ENCODE data around the gene LCN10.

LCN10 gene

GRCh38 chr9:136782452-136782851, 39.7 kb upstream of the LCN10 start:
- Histone ChIP-seq H3K27ac (no peak overlapping the region), H3K9me3 (no peaks in the 10 kb centered on the region), H3K27me3 (peaks cover 0 to 6% of the 10 kb centered on the region in 2 donors), H3K36me3 (no peaks in the 10 kb centered on the region), H3K4me3 (no peak overlapping the region), H3K4me1 (no peaks in the 10 kb centered on the region)
- TF ChIP-seq, protein P1, sequence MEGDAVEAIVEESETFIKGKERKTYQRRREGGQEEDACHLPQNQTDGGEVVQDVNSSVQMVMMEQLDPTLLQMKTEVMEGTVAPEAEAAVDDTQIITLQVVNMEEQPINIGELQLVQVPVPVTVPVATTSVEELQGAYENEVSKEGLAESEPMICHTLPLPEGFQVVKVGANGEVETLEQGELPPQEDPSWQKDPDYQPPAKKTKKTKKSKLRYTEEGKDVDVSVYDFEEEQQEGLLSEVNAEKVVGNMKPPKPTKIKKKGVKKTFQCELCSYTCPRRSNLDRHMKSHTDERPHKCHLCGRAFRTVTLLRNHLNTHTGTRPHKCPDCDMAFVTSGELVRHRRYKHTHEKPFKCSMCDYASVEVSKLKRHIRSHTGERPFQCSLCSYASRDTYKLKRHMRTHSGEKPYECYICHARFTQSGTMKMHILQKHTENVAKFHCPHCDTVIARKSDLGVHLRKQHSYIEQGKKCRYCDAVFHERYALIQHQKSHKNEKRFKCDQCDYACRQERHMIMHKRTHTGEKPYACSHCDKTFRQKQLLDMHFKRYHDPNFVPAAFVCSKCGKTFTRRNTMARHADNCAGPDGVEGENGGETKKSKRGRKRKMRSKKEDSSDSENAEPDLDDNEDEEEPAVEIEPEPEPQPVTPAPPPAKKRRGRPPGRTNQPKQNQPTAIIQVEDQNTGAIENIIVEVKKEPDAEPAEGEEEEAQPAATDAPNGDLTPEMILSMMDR (IDR thresholded peaks at IDR 0.05) = no peak
- DNase-seq = no peak
- intact Hi-C loops (cut with DNase I; ENCODE audit: low total_unique reads) = no loop called here

- Histone ChIP-seq H3K36me3 (no peaks in the 10 kb centered on the region), H3K4me1 (no peaks in the 10 kb centered on the region), H3K4me3 (no peak overlapping the region), H3K27me3 (no peaks in the 10 kb centered on the region), H3K9me3 (no peaks in the 10 kb centered on the region), H3K27ac (no peak overlapping the region)
- intact Hi-C loops (cut with DNase I; ENCODE audit: low total_unique reads) = no loop called here
- TF ChIP-seq, protein P1 (IDR thresholded peaks at IDR 0.05) = no peak
- DNase-seq = no peak
These were observed 37.1 kb upstream of the LCN10 start for GRCh38 chr9:136779808-136780207.

GRCh38 chr9:136777359-136777758, 34.6 kb upstream of the LCN10 start:
- H3K27me3 ChIP-seq = no peaks in the 10 kb centered on the region
- H3K27ac ChIP-seq = no peak overlapping the region
- no peak overlapping the region for H3K4me3 ChIP-seq
- intact Hi-C loops (cut with DNase I; ENCODE audit: low total_unique reads) = no loop called here
- no peaks in the 10 kb centered on the region for H3K4me1 ChIP-seq
- no peaks in the 10 kb centered on the region for H3K36me3 ChIP-seq
- DNase-seq = no peak
- TF ChIP-seq, protein P1 (IDR thresholded peaks at IDR 0.05) = no peak
- peaks cover 0 to 10% (median 0%) of the 10 kb centered on the region in 3 donors for H3K9me3 ChIP-seq

DNA sequence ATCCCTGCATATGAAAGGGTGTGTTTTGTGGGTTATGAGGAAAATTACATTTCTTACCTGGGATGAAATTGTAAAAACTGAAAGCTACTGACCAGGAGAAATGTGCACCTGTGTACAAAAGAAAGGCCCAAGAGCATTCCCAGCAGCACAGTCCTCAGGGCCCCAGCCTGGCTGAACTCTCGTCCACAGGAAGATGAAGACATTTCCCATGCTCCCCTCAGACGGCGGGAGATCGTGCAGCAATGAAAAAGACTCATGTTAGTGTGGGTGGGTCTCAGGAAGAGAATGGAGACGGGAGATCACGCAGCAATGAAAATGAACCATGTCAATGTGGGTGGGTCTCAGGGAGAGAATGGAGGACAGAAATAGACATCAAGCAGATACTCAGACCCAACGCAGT, 34.2 kb upstream of the LCN10 start:
- TF ChIP-seq, protein P1 (IDR thresholded peaks at IDR 0.05) = no peak
- intact Hi-C loops (cut with DNase I; ENCODE audit: low total_unique reads) = no loop called here
- no peak overlapping the region for H3K4me3 ChIP-seq
- no peak overlapping the region for H3K27ac ChIP-seq
- no peak for DNase-seq
- no peaks in the 10 kb centered on the region for H3K4me1 ChIP-seq
- no peaks in the 10 kb centered on the region for H3K36me3 ChIP-seq
- H3K27me3 ChIP-seq = no peaks in the 10 kb centered on the region
- H3K9me3 ChIP-seq = peaks cover 0 to 10% (median 0%) of the 10 kb centered on the region in 3 donors

DNA sequence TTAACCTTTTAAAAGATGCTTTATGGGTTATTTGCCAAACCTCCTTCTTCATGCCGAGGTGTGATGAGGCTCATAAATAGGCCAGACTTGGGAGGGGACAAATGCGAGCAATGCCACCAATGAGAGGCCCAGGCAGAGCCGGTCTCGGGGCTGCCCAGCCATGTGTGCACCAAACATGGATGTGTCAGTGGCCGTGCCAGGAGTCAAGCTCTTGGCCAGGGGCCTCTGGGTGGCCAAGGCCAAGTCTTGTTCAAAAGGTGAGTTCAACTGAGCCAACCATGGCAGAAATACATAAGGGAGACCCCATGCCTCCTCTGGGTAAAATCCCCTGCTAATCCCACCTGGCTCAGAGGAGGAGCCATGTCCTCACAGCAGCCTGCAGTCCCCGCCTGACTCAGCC, 32.5 kb upstream of the LCN10 start:
- no peaks in the 10 kb centered on the region for H3K36me3 ChIP-seq
- intact Hi-C loops (cut with DNase I; ENCODE audit: low total_unique reads) = no loop called here
- H3K4me3 ChIP-seq = no peak overlapping the region
- TF ChIP-seq, protein P1 (IDR thresholded peaks at IDR 0.05) = no peak
- H3K4me1 ChIP-seq = no peaks in the 10 kb centered on the region
- H3K9me3 ChIP-seq = peaks cover 0 to 10% (median 0%) of the 10 kb centered on the region in 3 donors
- H3K27ac ChIP-seq = no peak overlapping the region
- DNase-seq = no peak
- no peaks in the 10 kb centered on the region for H3K27me3 ChIP-seq

Data from tibial artery (tissue), 4 donors.